Mesodermal cell (in vitro differentiated cells): ENCODE measurements around the gene OVAAL.

Experiments used
- H3K27ac ChIP-seq: 2 replicates; pipeline ENCODE4 v1.7.0; 2013; ENCODE audit warnings: mild to moderate bottlenecking, low read depth, low read length, moderate library complexity; ENCODE audit not compliant: severe bottlenecking
- H3K36me3 ChIP-seq: 2 replicates; pipeline ENCODE4 v1.7.1; 2013; ENCODE audit warnings: mild to moderate bottlenecking, low read length, moderate library complexity; ENCODE audit not compliant: control insufficient read depth, insufficient read depth
- H3K4me1 ChIP-seq: one replicate; pipeline ENCODE4 v1.7.1; 2013; ENCODE audit warnings: mild to moderate bottlenecking, low read length; ENCODE audit not compliant: insufficient read depth, control insufficient read depth, poor library complexity, severe bottlenecking
- H3K4me3 ChIP-seq: 2 replicates; pipeline ENCODE4 v1.7.0; 2013; ENCODE audit warnings: low read length, control low read depth, mild to moderate bottlenecking; ENCODE audit not compliant: insufficient read depth, poor library complexity, severe bottlenecking; ENCODE audit errors: extremely low read depth
- H3K9me3 ChIP-seq: 2 replicates; pipeline ENCODE4 v1.7.1; 2013; ENCODE audit warnings: mild to moderate bottlenecking, low read length, moderate library complexity; ENCODE audit not compliant: control insufficient read depth
- WGBS, 2 experiments: methylation state at CpG; one replicate each; pipeline ENCODE4 v1.1.5; 2013; ENCODE audit warnings: missing lambda C conversion rate in 2 of 2; ENCODE audit not compliant: insufficient coverage in 2 of 2; 5-methylcytosine and 5-hydroxymethylcytosine counted together

OVAAL gene

GRCh38 chr1:180571832-180572636 lies 13.3 kb downstream of the OVAAL start:
- H3K4me1 ChIP-seq: no peaks in the 10 kb centered on the region
- no peaks in the 10 kb centered on the region for H3K36me3 ChIP-seq
- 90 to 92% methylated on average over 7 to 8 of the region's 10 CpGs for WGBS, 2 experiments
- H3K4me3 ChIP-seq: no peak overlapping the region
- no peak overlapping the region for H3K27ac ChIP-seq
- no peaks in the 10 kb centered on the region for H3K9me3 ChIP-seq

- Histone ChIP-seq H3K9me3 (no peaks in the 10 kb centered on the region), H3K27ac (no peak overlapping the region), H3K36me3 (no peaks in the 10 kb centered on the region), H3K4me3 (no peak overlapping the region), H3K4me1 (no peaks in the 10 kb centered on the region)
- 70 to 100% methylated on average over 2 to 3 of the region's 4 CpGs for WGBS, 2 experiments
These were observed 14.0 kb downstream of the OVAAL start for GRCh38 chr1:180572760-180573159.

GRCh38 chr1:180574031-180574713 lies 15.4 kb downstream of the OVAAL start:
- no peaks in the 10 kb centered on the region for H3K36me3 ChIP-seq
- no peaks in the 10 kb centered on the region for H3K9me3 ChIP-seq
- no peaks in the 10 kb centered on the region for H3K4me1 ChIP-seq
- 88 to 100% methylated on average over 1 to 3 of the region's 4 CpGs for WGBS, 2 experiments
- no peak overlapping the region for H3K4me3 ChIP-seq
- no peak overlapping the region for H3K27ac ChIP-seq

GRCh38 chr1:180577361-180577760 lies 18.6 kb downstream of the OVAAL start:
- 95 to 100% methylated on average over 2 of the region's 3 CpGs for WGBS, 2 experiments
- Histone ChIP-seq H3K4me1 (no peaks in the 10 kb centered on the region), H3K9me3 (no peaks in the 10 kb centered on the region), H3K36me3 (no peaks in the 10 kb centered on the region), H3K4me3 (no peak overlapping the region), H3K27ac (no peak overlapping the region)

GRCh38 chr1:180579961-180580611 lies 21.3 kb downstream of the OVAAL start:
- H3K9me3 ChIP-seq: no peaks in the 10 kb centered on the region
- WGBS, 2 experiments: 90 to 100% methylated on average over 2 of the region's 6 CpGs
- no peak overlapping the region for H3K27ac ChIP-seq
- no peak overlapping the region for H3K4me3 ChIP-seq
- H3K36me3 ChIP-seq: no peaks in the 10 kb centered on the region
- H3K4me1 ChIP-seq: no peaks in the 10 kb centered on the region

- H3K27ac ChIP-seq: no peak overlapping the region
- H3K4me1 ChIP-seq: peaks cover 11% of the 10 kb centered on the region
- WGBS, 2 experiments: 83 to 100% methylated on average over 1 of the region's 1 CpG
- H3K36me3 ChIP-seq: no peaks in the 10 kb centered on the region
- H3K9me3 ChIP-seq: no peaks in the 10 kb centered on the region
- no peak overlapping the region for H3K4me3 ChIP-seq
These were observed 22.9 kb downstream of the OVAAL start for GRCh38 chr1:180581635-180582039.

GRCh38 chr1:180584869-180585268 lies 26.1 kb downstream of the OVAAL start:
- Histone ChIP-seq H3K9me3 (no peaks in the 10 kb centered on the region), H3K4me3 (no peak overlapping the region), H3K36me3 (no peaks in the 10 kb centered on the region), H3K4me1 (peaks cover 11% of the 10 kb centered on the region), H3K27ac (no peak overlapping the region)
- WGBS, 2 experiments: 93 to 99% methylated on average over 6 to 8 of the region's 8 CpGs

GRCh38 chr1:180585994-180586359 lies 27.2 kb downstream of the OVAAL start:
- Histone ChIP-seq H3K4me1 (peaks cover 11% of the 10 kb centered on the region), H3K4me3 (no peak overlapping the region), H3K36me3 (no peaks in the 10 kb centered on the region), H3K27ac (no peak overlapping the region), H3K9me3 (no peaks in the 10 kb centered on the region)
- WGBS, 2 experiments: 92 to 93% methylated on average over 4 of the region's 4 CpGs

GRCh38 chr1:180586671-180587155 lies 27.9 kb downstream of the OVAAL start:
- Histone ChIP-seq H3K27ac (no peak overlapping the region), H3K4me3 (no peak overlapping the region), H3K4me1 (peaks cover 11% of the 10 kb centered on the region), H3K36me3 (no peaks in the 10 kb centered on the region), H3K9me3 (no peaks in the 10 kb centered on the region)
- 80 to 100% methylated on average over 1 of the region's 1 CpG for WGBS, 2 experiments

- Histone ChIP-seq H3K4me1 (peaks cover 11% of the 10 kb centered on the region), H3K36me3 (no peaks in the 10 kb centered on the region), H3K9me3 (no peaks in the 10 kb centered on the region), H3K4me3 (no peak overlapping the region), H3K27ac (no peak overlapping the region)
- WGBS, 2 experiments: 100% methylated on average over 1 of the region's 2 CpGs; no CpG with 5 or more reads in 1 of the 2 experiments
These were observed 29.4 kb downstream of the OVAAL start for GRCh38 chr1:180588121-180588520.
